SU-DHL-6 (cell line): ENCODE measurements around the gene TKTL2.

Experiments used
- H2AFZ ChIP-seq: fragments of 200-600 bp; sonication (generic); 2 replicates; pipeline ENCODE4 v1.6.1; 2014; ENCODE audit warnings: low read depth, mild to moderate bottlenecking, moderate library complexity, mixed read lengths, antibody characterized with exemption, low read length; ENCODE audit not compliant: severe bottlenecking
- H3F3A ChIP-seq: fragments of 200-600 bp; shearing (Covaris generic); 2 replicates; pipeline ENCODE4 v1.6.0; 2016; ENCODE audit warnings: antibody characterized with exemption, mild to moderate bottlenecking; ENCODE audit not compliant: insufficient read depth
- H3K27ac ChIP-seq: fragments of 200-600 bp; sonication (generic); 2 replicates; pipeline ENCODE4 v1.5.1; 2016; ENCODE audit warnings: low read depth, mild to moderate bottlenecking, low read length, moderate library complexity, mixed read lengths
- H3K27me3 ChIP-seq: fragments of 200-600 bp; sonication (generic), shearing (Covaris generic); 2 replicates; pipeline ENCODE4 v1.6.0; 2014; ENCODE audit warnings: mild to moderate bottlenecking, low read length
- H3K36me3 ChIP-seq: fragments of 200-600 bp; sonication (generic); 2 replicates; pipeline ENCODE4 v1.6.1; 2014; ENCODE audit warnings: mild to moderate bottlenecking, low read length, mixed read lengths
- H3K4me2 ChIP-seq: fragments of 300-600, 200-600 bp; shearing (Covaris generic), sonication (generic); 2 replicates; pipeline ENCODE4 v1.6.0; 2014; ENCODE audit warnings: low read length, low read depth, mild to moderate bottlenecking; ENCODE audit not compliant: poor library complexity, severe bottlenecking
- H3K4me3 ChIP-seq: fragments of 200-600 bp; sonication (generic); 2 replicates; pipeline ENCODE4 v1.5.1; 2014; ENCODE audit warnings: antibody characterized with exemption, low read length, mild to moderate bottlenecking, mixed read lengths; ENCODE audit not compliant: insufficient read depth, poor library complexity, severe bottlenecking
- H3K79me2 ChIP-seq: fragments of 200-600 bp; sonication (generic); 2 replicates; pipeline ENCODE4 v1.6.1; 2014; ENCODE audit warnings: mild to moderate bottlenecking, low read length, moderate library complexity; ENCODE audit not compliant: insufficient read depth
- H3K9ac ChIP-seq: fragments of 200-600 bp; sonication (generic); 2 replicates; pipeline ENCODE4 v1.7.0; 2014; ENCODE audit warnings: mild to moderate bottlenecking, low read length
- H3K9me2 ChIP-seq: fragments of 200-600 bp; sonication (generic); replicated peaks from 2 replicates; pipeline ENCODE4 v1.6.1; 2014; ENCODE audit warnings: low read length; ENCODE audit not compliant: insufficient read depth
- H3K9me3 ChIP-seq: fragments of 200-600 bp; sonication (generic); 2 replicates; pipeline ENCODE4 v1.6.1; 2014; ENCODE audit warnings: low read length, mixed read lengths; ENCODE audit not compliant: insufficient read depth
- H4K20me1 ChIP-seq: fragments of 200-600 bp; sonication (generic); 2 replicates; pipeline ENCODE4 v1.6.1; 2014; ENCODE audit warnings: low read depth, mild to moderate bottlenecking, antibody characterized with exemption, low read length, moderate library complexity, mixed read lengths
- EZH2phosphoT487 ChIP-seq: fragments of 200-600 bp; sonication (generic), shearing (Covaris generic); conservative IDR thresholded peaks from 2 replicates; pipeline ENCODE4 v1.6.1; 2018; ENCODE audit warnings: mild to moderate bottlenecking, antibody characterized with exemption, low read length, moderate library complexity, mixed read lengths
- TF ChIP-seq, protein P1 (sequence below): fragments of 200-600 bp; sonication (generic); IDR thresholded peaks from one replicate; pipeline ENCODE4 v1.5.1; 2017; ENCODE audit warnings: antibody characterized with exemption, mild to moderate bottlenecking, low read length, moderate library complexity; ENCODE audit not compliant: insufficient read depth, poor library complexity, severe bottlenecking

TKTL2 gene

GRCh38 chr4:163500586-163500985 is 27.0 kb upstream of the TKTL2 start:
- Histone ChIP-seq H3K4me3 (no peak overlapping the region), H3K79me2 (peaks cover 100% of the 10 kb centered on the region), H4K20me1 (peaks cover 46% of the 10 kb centered on the region), H3K9me3 (no peaks in the 10 kb centered on the region), H3K27ac (no peak overlapping the region), H2AFZ (no peak overlapping the region), H3K27me3 (no peaks in the 10 kb centered on the region), H3K36me3 (peaks cover 14% of the 10 kb centered on the region), H3F3A (peaks cover 12% of the 10 kb centered on the region), H3K9me2 (no peaks in the 10 kb centered on the region), H3K4me2 (no peak overlapping the region), H3K9ac (no peak overlapping the region)
- TF ChIP-seq EZH2phosphoT487 = no peak
- TF ChIP-seq, protein P1, sequence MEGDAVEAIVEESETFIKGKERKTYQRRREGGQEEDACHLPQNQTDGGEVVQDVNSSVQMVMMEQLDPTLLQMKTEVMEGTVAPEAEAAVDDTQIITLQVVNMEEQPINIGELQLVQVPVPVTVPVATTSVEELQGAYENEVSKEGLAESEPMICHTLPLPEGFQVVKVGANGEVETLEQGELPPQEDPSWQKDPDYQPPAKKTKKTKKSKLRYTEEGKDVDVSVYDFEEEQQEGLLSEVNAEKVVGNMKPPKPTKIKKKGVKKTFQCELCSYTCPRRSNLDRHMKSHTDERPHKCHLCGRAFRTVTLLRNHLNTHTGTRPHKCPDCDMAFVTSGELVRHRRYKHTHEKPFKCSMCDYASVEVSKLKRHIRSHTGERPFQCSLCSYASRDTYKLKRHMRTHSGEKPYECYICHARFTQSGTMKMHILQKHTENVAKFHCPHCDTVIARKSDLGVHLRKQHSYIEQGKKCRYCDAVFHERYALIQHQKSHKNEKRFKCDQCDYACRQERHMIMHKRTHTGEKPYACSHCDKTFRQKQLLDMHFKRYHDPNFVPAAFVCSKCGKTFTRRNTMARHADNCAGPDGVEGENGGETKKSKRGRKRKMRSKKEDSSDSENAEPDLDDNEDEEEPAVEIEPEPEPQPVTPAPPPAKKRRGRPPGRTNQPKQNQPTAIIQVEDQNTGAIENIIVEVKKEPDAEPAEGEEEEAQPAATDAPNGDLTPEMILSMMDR = no peak

DNA sequence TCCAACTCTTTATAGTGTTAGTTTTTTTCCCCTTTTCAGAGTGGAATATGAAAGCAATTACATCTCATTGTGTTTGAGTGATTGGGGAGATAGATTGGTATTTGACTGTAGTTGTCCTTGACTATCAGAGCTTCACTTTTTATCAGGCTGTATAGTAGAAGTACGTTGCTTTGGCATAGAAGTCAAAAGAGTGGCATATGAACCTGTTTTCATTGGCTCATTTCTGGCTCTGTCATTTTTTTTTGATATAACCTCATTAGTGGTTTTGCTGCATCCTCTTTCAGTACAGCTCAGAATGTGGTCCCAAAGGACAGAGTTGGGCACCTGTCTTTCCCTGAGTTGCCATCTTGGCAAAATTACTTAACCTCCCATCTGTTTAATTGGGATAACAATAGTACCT is 22.3 kb upstream of the TKTL2 start:
- no peaks in the 10 kb centered on the region for H3K9me3 ChIP-seq
- no peaks in the 10 kb centered on the region for H3K9me2 ChIP-seq
- H3F3A ChIP-seq = peaks cover 36% of the 10 kb centered on the region
- peak overlapping the region; percentile 99 for H3K4me2 ChIP-seq
- peaks cover 22% of the 10 kb centered on the region for H4K20me1 ChIP-seq
- peaks cover 64% of the 10 kb centered on the region for H3K79me2 ChIP-seq
- no peaks in the 10 kb centered on the region for H3K27me3 ChIP-seq
- peak overlapping the region; percentile 93 for H3K4me3 ChIP-seq
- H3K36me3 ChIP-seq = peaks cover 6% of the 10 kb centered on the region; the same call in 1 of the 2 replicates
- H3K27ac ChIP-seq = peak overlapping the region; percentile 81
- H2AFZ ChIP-seq = no peak overlapping the region
- peak overlapping the region; percentile 94 for H3K9ac ChIP-seq
- TF ChIP-seq, protein P1 = no peak

DNA sequence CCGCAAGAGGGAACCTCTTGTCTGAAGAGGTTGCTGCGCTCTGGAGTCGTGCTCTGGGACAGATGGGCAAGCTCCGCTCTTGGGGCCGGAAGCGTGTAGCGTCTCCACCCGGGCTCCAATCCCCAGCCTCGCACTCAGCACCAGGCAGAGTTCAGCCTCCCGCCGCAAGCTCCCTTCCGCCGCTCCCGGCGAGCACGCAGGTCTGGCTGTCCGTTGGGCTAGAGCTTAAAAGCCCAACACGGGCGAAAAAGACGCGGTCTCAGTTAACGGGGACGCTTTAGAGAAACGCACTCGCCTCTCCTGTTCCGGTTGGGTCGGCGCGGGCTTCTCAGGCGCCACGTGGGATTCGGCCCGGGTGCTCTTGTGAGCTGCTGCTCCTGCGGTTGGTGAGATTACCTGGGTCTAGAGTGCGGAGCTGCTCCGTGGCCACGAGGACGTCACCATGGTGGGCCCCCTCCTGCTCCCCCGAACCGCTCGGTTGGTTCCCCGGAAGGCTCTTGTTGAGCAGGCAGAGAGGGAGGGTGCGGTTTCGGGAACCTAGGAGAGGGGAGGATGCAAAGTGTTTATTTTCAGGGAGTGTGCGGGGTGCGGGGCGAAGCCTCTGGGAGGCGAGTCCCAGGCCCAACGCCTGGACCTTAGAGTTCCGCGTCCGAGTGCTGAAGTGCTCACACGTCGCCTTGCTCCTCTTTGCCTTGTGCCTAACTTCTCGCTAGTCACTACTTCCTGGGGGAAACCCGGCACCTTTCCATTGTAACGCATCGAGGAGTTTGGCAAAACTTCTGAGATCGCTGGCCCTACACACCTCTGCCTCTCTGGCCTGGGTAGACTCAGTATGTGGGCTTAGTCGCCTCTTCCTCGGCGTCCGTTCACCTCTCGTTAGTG is 21.0 kb upstream of the TKTL2 start, which contains the start of gene TMA16:
TSS of gene TMA16 (plus strand) at position 331 of the 882 bp plus-strand sequence. CDS start at position 443, 112 bp downstream.
- Histone ChIP-seq H3K9ac (peak within 1 kb of the TSS; percentile 94), H3K79me2 (peaks cover 51% of the 10 kb centered on the region), H3K4me2 (peak within 1 kb of the TSS; percentile 99), H3K4me3 (peak within 1 kb of the TSS; percentile 93), H2AFZ (peak within 1 kb of the TSS; percentile 87), H4K20me1 (peaks cover 19% of the 10 kb centered on the region), H3K27ac (peak within 1 kb of the TSS; percentile 81), H3F3A (peaks cover 36% of the 10 kb centered on the region), H3K27me3 (no peaks in the 10 kb centered on the region), H3K9me3 (no peaks in the 10 kb centered on the region), H3K36me3 (no peaks in the 10 kb centered on the region; the same call in 1 of the 2 replicates), H3K9me2 (no peaks in the 10 kb centered on the region)
- TF ChIP-seq, protein P1 = no peak
- no peak for TF ChIP-seq EZH2phosphoT487
